ENCODE data around the gene C5orf63. TPM values are rescaled to one million over a fixed set of nuclear protein-coding genes. Genes with fewer than 3 reads are reported as not detected.
"Not testable (repeated sequence)": the region's sequence is repeated elsewhere in the genome, so short reads cannot be mapped to it uniquely, and the experiment has no call there.

The C5orf63 gene
- total RNA-seq, 2 experiments from 2014 or later = 8.2 to 10.9 TPM

DNA sequence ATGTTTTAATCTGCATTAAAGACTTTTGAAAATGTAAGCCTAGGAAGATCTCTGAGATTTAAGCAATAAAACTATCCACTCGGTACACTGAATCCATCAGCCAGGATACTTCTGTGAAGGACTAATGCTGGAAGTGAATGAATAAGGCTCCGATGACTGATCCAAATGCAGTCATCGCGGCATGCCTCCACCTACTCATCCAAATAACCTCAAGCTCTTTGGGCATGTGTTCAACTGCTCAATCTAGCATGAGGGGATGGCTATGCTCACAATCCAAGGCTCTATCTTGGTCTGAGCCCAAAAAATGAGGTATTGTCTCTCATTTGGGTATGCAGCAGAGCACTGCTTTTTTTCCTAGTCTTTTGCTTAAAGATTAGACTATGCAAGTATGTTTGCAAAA, 62.1 kb downstream of the C5orf63 start:
- Mint-ChIP-seq H3K9me3 (peaks cover 4% of the 10 kb centered on the region), H3K27me3 (no peaks in the 10 kb centered on the region), H3K27ac (peak overlapping the region; percentile 85), H3K36me3 (peaks cover 6% of the 10 kb centered on the region), H3K4me1 (peaks cover 43% of the 10 kb centered on the region), H3K4me3 (no peak overlapping the region)
- DNase-seq = no peak

DNA sequence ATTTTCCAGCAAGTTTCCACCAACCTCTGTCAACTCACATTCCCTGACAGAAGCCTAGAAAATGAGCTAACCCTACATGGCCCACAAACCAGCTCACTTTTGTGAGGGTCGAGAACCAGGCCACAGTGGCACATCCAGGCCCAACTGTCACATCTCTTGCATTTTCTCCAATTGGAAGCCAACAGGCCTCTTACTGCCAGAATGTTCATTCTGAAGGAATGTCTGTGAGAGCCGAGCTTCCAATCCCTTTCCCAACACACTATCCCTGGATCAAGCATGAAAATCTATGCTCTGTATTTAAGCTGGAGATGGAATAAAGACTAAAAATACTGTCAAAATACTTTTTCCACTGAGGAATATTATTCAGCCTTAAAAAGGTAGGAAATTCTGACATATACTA, 62.9 kb downstream of the C5orf63 start:
- no peaks in the 10 kb centered on the region for H3K27me3 Mint-ChIP-seq
- peaks cover 6% of the 10 kb centered on the region for H3K36me3 Mint-ChIP-seq
- H3K9me3 Mint-ChIP-seq = peaks cover 4% of the 10 kb centered on the region
- no peak for DNase-seq
- H3K4me1 Mint-ChIP-seq = peaks cover 43% of the 10 kb centered on the region
- H3K4me3 Mint-ChIP-seq = no peak overlapping the region
- H3K27ac Mint-ChIP-seq = no peak overlapping the region

DNA sequence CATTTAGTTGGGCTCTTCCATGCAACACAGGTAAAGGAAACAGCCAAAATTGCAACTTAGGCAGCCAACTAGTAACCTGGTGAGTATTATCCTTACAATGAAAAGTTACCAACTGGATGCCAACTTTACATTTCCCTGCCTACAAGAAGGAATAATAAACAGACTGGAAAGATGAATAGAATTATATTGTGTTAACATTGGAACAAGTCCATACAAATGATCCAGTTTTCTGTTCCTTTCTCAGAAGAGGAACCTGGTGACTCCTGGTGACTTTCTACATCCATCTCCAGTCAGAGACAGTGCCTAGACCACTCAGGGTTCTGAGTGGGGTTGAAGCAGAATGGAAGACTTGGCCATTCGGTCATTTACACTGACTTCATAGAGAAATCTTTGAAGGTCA, 63.5 kb downstream of the C5orf63 start:
- Mint-ChIP-seq H3K27me3 (no peaks in the 10 kb centered on the region), H3K9me3 (peaks cover 4% of the 10 kb centered on the region), H3K4me3 (no peak overlapping the region), H3K27ac (no peak overlapping the region), H3K4me1 (peaks cover 40% of the 10 kb centered on the region), H3K36me3 (peaks cover 6% of the 10 kb centered on the region)
- DNase-seq = no peak

DNA sequence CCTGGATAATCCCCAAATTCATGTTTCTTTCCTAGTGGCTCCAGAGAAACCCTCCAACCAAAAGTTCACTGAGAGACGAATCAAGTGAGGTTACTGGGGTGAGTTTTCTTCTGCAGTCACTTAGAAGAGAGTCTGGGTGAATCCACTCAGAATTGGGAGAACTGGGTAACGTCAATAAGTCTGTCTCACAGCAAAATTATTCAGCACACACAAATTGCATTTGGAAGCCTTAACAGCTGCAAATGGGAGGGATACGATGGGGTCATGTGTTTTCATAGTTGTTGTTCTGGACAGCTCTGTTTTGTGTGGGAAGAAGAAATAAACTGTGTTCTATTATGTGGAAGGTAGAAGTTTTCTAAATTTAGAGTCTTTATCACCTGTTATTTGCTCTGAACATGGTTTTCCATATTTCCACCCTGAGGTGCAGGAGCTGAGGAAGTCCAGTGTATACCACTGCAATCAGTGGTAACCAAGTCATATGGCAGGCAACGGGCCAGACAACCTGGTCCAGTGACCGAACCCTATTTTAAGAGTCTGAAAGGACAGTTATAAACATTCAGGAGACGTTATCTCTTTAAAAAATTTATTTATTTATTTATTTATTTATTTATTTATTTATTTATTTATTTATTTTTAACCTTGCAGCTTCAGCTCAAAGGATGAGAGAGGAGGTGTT, 64.9 kb downstream of the C5orf63 start:
- Mint-ChIP-seq H3K27me3 (no peaks in the 10 kb centered on the region), H3K9me3 (peaks cover 4% of the 10 kb centered on the region), H3K27ac (no peak overlapping the region), H3K4me3 (no peak overlapping the region), H3K36me3 (peaks cover 2% of the 10 kb centered on the region), H3K4me1 (peaks cover 34% of the 10 kb centered on the region)
- no peak for DNase-seq

DNA sequence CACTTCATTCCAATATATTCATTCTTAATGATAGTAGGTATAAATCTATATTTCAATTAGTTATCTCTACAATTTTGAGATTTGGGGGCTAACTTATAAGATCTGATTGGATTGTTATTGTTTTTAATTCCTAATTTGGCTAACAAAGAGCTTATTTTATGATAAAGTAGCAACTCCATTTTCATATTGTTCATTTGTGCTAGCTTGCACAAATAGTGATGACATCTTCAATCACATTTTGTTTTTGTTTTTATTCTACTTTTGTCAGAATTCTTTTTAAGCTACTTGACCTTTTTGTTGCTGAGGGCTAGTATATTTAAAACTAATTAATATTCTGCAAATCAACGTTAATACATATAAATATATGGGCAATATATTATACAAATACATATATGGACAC, 65.8 kb downstream of the C5orf63 start:
- Mint-ChIP-seq H3K9me3 (peaks cover 4% of the 10 kb centered on the region), H3K27ac (no peak overlapping the region), H3K27me3 (no peaks in the 10 kb centered on the region), H3K4me3 (no peak overlapping the region), H3K4me1 (peaks cover 28% of the 10 kb centered on the region), H3K36me3 (peaks cover 2% of the 10 kb centered on the region)
- no peak for DNase-seq

DNA sequence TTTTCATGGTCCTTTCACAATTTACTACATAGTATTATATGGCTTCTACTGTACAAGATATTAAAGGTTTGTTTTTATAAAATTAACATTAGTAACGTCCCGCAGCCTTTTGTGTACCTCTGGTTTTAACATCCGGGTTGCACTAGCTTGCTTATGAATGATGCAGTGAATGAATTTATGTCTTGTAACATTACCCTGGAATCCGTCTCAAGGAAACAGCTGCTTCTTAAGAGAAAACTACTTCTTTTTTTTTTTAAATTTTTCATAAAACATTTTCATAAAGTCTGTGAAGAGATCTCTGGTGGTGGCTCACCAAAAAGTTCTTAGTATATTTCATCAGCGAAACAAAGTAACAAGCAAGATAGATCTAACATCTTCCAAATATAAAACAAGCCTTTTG, 66.6 kb downstream of the C5orf63 start:
- no peak overlapping the region for H3K27ac Mint-ChIP-seq

DNA sequence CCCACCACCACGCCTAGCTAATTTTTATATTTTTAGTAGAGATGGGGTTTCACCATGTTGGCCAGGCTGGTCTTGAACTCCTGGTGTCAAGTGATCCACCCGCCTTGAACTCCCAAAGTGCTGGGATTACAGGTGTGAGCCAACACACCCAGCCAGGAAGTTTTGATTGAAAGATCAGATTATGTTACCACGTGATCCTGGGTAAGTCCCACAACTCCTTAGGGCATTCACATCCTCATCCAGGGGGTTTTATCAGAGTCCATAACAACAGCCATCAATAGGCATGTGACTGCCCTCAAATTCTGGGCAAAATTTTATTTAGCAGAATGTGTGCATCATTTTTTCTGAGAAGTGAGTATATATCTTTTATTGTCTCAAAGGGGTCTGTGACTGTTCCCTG, 68.0 kb downstream of the C5orf63 start:
- H3K4me1 Mint-ChIP-seq = peaks cover 13% of the 10 kb centered on the region
- not testable (repeated sequence) for H3K27me3 Mint-ChIP-seq, H3K4me3 Mint-ChIP-seq, H3K9me3 Mint-ChIP-seq, H3K27ac Mint-ChIP-seq, DNase-seq, H3K36me3 Mint-ChIP-seq

More for the DNA sequence above, 66.6 kb downstream of the C5orf63 start:
- Mint-ChIP-seq H3K4me3 (no peak overlapping the region), H3K4me1 (peaks cover 20% of the 10 kb centered on the region), H3K36me3 (peaks cover 2% of the 10 kb centered on the region), H3K27me3 (no peaks in the 10 kb centered on the region), H3K9me3 (peaks cover 4% of the 10 kb centered on the region)
- no peak for DNase-seq

DNA sequence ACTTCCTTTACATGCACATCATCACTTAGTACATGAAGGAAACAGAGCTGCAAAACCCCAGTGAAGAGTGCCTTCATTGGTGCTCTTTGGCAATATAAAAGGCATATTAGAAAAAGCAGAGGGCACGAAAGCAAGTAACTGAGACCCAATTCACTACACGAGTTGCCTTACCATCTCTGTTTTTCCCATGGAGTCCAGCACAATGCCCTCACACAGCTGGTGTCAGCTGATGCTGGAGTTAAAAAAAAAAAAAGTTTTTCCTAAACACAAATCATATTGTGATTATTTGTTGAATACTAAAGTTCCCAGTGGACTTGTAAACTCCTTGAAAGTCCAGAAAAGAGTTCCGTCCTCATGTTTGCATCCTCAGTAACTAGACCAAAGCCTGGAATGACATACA, 68.6 kb downstream of the C5orf63 start:
- no peaks in the 10 kb centered on the region for H3K36me3 Mint-ChIP-seq
- no peaks in the 10 kb centered on the region for H3K27me3 Mint-ChIP-seq
- peaks cover 11% of the 10 kb centered on the region for H3K4me1 Mint-ChIP-seq
- no peak overlapping the region for H3K27ac Mint-ChIP-seq
- H3K9me3 Mint-ChIP-seq = peaks cover 2% of the 10 kb centered on the region
- DNase-seq = no peak
- H3K4me3 Mint-ChIP-seq = no peak overlapping the region

DNA sequence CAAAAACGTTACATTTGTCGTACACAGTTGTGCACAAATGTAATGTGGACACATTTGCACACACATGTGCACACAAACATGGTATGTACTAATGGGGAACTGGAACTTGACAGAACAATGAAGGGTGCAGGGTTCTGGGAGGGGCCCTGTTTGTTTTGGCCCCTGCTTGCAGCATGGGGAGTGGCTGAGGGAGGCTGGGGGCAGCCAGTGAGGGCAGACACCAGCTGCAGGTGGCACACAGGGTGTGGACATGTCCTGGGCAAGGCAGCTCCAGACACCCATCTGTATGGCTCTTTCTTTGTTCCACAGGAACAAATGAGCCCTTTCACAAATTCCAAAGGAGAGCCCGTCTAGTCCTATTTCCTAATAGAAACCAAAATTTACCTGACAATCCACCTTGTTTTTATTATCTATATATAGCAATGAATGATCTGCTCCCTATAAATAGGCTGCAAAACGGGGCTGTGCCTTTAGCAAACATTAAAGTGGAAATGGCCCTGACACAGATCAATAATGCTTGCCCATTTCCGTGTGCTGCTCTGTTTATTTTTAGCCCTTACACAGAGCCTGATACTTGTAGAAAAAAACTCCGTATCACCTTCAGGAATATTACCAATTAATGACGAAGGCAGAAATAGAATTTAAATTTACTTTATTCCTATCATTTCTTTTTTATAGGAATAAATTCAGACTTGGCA, 69.4 kb downstream of the C5orf63 start:
- H3K4me3 Mint-ChIP-seq = no peak overlapping the region

DNA sequence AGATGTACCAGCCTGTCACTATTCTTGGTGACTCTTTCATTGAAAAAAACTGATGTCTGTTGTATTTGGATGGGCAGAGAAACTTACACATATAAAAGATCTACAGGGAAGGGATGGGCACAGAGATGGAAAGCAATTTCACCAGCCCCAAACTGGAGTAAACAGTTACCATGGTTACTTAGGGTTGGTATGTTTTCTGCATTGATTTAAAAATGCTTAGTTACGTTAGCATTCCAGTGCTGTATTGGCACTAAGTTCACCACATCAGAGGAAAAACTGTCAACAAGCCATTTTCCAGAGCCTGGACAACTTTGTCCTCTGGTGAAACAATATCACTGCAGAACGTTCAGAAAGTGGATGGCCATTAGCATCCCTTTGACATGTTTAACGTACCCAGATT, 70.9 kb downstream of the C5orf63 start:
- Mint-ChIP-seq H3K9me3 (no peaks in the 10 kb centered on the region), H3K4me3 (no peak overlapping the region), H3K4me1 (peaks cover 6% of the 10 kb centered on the region), H3K36me3 (no peaks in the 10 kb centered on the region), H3K27me3 (no peaks in the 10 kb centered on the region), H3K27ac (no peak overlapping the region)
- no peak for DNase-seq

More for the DNA sequence above, 69.4 kb downstream of the C5orf63 start:
- no peaks in the 10 kb centered on the region for H3K36me3 Mint-ChIP-seq
- H3K4me1 Mint-ChIP-seq = peaks cover 5% of the 10 kb centered on the region
- DNase-seq = no peak
- no peak overlapping the region for H3K27ac Mint-ChIP-seq
- H3K9me3 Mint-ChIP-seq = no peaks in the 10 kb centered on the region
- H3K27me3 Mint-ChIP-seq = no peaks in the 10 kb centered on the region

DNA sequence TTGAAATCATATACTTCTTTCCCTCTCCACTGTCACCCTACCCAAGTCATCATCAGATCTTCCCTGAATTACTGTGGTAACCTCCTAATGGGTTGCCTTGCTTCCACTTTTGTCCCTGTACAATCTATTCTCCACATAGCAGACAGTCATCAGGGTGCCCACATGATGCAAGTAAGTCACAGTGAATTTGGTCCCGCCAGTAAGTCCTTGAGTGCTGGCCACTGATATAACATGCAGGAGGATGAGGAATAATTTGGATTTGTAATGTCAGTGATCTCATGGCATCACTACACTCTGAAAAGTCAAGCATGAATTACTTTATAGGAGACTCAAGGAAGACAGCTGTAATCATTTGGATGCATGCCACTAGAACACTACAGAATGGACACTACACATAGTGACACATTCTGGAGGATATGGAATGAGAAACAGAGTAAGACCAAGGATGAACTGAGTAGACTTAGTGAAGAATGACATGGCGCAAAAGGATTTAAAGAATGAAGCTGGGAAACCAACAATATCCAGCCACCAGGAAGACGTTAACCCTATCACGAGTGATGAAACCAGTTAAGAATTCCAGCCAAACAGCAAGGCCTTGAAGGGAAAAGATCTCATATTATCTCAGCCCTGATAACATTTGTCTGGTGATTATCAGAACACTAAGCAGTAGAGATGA, 71.5 kb downstream of the C5orf63 start:
- no peaks in the 10 kb centered on the region for H3K9me3 Mint-ChIP-seq
- H3K27ac Mint-ChIP-seq = no peak overlapping the region
- no peak overlapping the region for H3K4me3 Mint-ChIP-seq
- H3K36me3 Mint-ChIP-seq = no peaks in the 10 kb centered on the region
- peaks cover 3% of the 10 kb centered on the region for H3K4me1 Mint-ChIP-seq
- H3K27me3 Mint-ChIP-seq = no peaks in the 10 kb centered on the region
- DNase-seq = no peak

Other genes starting within 250 kb of the C5orf63 start
- gene MARCHF3, start 42.9 kb downstream of the C5orf63 start, total RNA-seq = 1 to 10 TPM; 5.7 to 8.1 TPM
- not detected for gene MEGF10, start 217.3 kb upstream of the C5orf63 start, total RNA-seq

All from activated naive CD8-positive, alpha-beta T cell treated with anti-CD3 and anti-CD28 coated beads for 36 hours (primary cell).